SK-MEL-5 (cell line): Measurements from ENCODE around the gene ASPM. TPM values are rescaled to one million over a fixed set of nuclear protein-coding genes. Genes with fewer than 3 reads are reported as not detected.
"Not testable (repeated sequence)": the region's sequence is repeated elsewhere in the genome, so short reads cannot be mapped to it uniquely, and the experiment has no call there.

Source experiments
- DNase-seq: peaks from one replicate; pipeline ENCODE4 v3.0.0-alpha.2; 2016; ENCODE audit warnings: low read depth, low spot score
- in situ Hi-C: cut with HindIII; loops from 2 replicates; pipeline ENCODE4 v1.10.0; 2016; ENCODE audit warnings: low sequenced_read_pairs, high pct_unique_total_duplicates, low pct_unique_long_range_greater_than_20kb
- total RNA-seq: library from RNA; depleted of rRNA; stranded (reverse); fragments of >200 nt; shearing (Covaris generic); gene quantifications from 2 replicates; pipeline ENCODE4 v1.2.3, GENCODE V29; 2014

ASPM gene
- total RNA-seq, 1 experiment from 2014 or later, result 20.9 TPM

- in situ Hi-C loops, result no loop called here
- no peak for DNase-seq
These were observed 44.5 kb downstream of the ASPM start for GRCh38 chr1:197101978-197102377.

- no peak for DNase-seq
- in situ Hi-C loops, result no loop called here
These were observed 45.8 kb downstream of the ASPM start for GRCh38 chr1:197100677-197101076.

- DNase-seq, result no peak
- in situ Hi-C loops, result no loop called here
These were observed 47.0 kb downstream of the ASPM start for GRCh38 chr1:197099444-197099843.

- in situ Hi-C loops, DNase-seq: not testable (repeated sequence)
These were observed 49.5 kb downstream of the ASPM start for GRCh38 chr1:197096971-197097370.

- no peak for DNase-seq
- in situ Hi-C loops, result no loop called here
These were observed 50.3 kb downstream of the ASPM start for GRCh38 chr1:197096137-197096536.

- no peak for DNase-seq
- in situ Hi-C loops, result no loop called here
These were observed 53.1 kb downstream of the ASPM start for GRCh38 chr1:197093226-197093885.

- no peak for DNase-seq
- in situ Hi-C loops, result no loop called here
These were observed 53.9 kb downstream of the ASPM start for GRCh38 chr1:197092491-197093023.

GRCh38 chr1:197083474-197083873 is 63.0 kb downstream of the ASPM start:
- in situ Hi-C loops, result no loop called here
- DNase-seq, result no peak

- no peak for DNase-seq
- in situ Hi-C loops, result no loop called here
These were observed 65.2 kb downstream of the ASPM start for GRCh38 chr1:197081117-197081753.

- DNase-seq, result no peak
- in situ Hi-C loops, result no loop called here
These were observed 66.1 kb downstream of the ASPM start for GRCh38 chr1:197080323-197080722.

GRCh38 chr1:197076585-197076984 is 69.9 kb downstream of the ASPM start:
- in situ Hi-C loops, result no loop called here
- no peak for DNase-seq

- in situ Hi-C loops, result no loop called here
- no peak for DNase-seq
These were observed 72.5 kb downstream of the ASPM start for GRCh38 chr1:197073978-197074377.

GRCh38 chr1:197067457-197067818 is 79.0 kb downstream of the ASPM start:
- DNase-seq, result no peak
- in situ Hi-C loops, result no loop called here

GRCh38 chr1:197066719-197067456 is 79.6 kb downstream of the ASPM start, which contains the start of gene F13B:
TSS of gene F13B (minus strand) at chr1:197067260. CDS start at chr1:197067223, 37 bp downstream.
- in situ Hi-C loops, result no loop called here
- no peak for DNase-seq

GRCh38 chr1:197066277-197066676 is 80.2 kb downstream of the ASPM start:
- DNase-seq, result no peak
- in situ Hi-C loops, result no loop called here

GRCh38 chr1:197065559-197065958 is 80.9 kb downstream of the ASPM start:
- DNase-seq, result no peak
- in situ Hi-C loops, result no loop called here

GRCh38 chr1:197063212-197063611 is 83.3 kb downstream of the ASPM start:
- in situ Hi-C loops, result no loop called here
- DNase-seq, result no peak

GRCh38 chr1:197062692-197063091 is 83.8 kb downstream of the ASPM start:
- in situ Hi-C loops, result no loop called here
- no peak for DNase-seq
